ENCODE measurements around the gene FGF2. TPM values are rescaled to one million over a fixed set of nuclear protein-coding genes. Genes with fewer than 3 reads are reported as not detected.
"Not testable (repeated sequence)": the region's sequence is repeated elsewhere in the genome, so short reads cannot be mapped to it uniquely, and the experiment has no call there.

Gene FGF2
- total RNA-seq, 1 donor from 2014 or later: 25.1 TPM

DNA sequence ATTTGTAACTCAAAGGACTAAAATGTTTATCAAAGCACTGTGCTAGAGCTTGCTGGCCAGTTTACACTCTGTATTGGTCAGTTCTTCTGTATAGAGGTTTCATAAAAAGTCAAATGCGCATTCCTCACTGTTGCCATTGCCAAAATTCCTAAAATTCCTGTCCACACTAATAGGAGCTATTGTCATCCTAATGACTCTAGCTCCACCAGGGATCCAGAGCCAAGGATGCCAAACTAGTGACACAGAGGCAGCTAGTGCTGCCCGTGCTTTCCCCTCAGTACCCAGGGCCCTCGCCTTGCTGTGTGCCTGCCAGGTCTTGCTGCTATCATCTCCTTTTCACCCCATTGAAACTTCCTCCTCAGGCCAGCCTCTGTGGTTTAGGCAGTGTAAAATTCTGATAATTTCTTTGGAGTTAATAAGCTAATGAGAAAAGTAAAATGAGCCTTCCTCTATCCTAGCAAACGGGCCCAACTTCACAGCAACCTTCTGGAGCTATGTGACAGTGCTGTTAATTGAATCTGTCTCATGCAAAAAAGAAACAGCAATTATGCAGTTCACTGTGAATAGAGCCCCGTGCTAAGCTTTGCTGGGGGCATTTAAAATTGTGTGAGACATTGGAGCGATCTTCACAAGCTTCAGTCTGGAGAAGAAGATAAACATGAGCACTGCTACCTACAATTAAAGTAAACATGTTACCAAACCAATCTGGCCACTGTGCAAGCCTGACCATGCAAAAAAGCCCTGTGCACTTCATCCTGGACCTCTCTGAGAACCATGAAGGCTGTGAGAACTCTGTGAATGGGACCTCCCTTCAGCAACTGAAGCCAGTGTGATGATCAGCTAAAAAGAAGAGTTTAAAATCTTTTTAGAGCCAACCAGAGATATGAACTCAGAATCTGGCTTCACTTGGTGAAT is 43.1 kb upstream of the FGF2 start:
- Mint-ChIP-seq H3K9me3 (ENCODE audit: low read depth) (peaks cover 3% of the 10 kb centered on the region), H3K4me1 (ENCODE audit: low read depth) (peaks cover 46% of the 10 kb centered on the region), H3K36me3 (ENCODE audit: low read depth) (no peaks in the 10 kb centered on the region), H3K4me3 (ENCODE audit: unreplicated experiment) (peak overlapping the region; percentile 35), H3K27ac (ENCODE audit: unreplicated experiment) (peak overlapping the region; percentile 96), H3K27me3 (ENCODE audit: low read depth) (no peaks in the 10 kb centered on the region)
- TF ChIP-seq, protein P1, sequence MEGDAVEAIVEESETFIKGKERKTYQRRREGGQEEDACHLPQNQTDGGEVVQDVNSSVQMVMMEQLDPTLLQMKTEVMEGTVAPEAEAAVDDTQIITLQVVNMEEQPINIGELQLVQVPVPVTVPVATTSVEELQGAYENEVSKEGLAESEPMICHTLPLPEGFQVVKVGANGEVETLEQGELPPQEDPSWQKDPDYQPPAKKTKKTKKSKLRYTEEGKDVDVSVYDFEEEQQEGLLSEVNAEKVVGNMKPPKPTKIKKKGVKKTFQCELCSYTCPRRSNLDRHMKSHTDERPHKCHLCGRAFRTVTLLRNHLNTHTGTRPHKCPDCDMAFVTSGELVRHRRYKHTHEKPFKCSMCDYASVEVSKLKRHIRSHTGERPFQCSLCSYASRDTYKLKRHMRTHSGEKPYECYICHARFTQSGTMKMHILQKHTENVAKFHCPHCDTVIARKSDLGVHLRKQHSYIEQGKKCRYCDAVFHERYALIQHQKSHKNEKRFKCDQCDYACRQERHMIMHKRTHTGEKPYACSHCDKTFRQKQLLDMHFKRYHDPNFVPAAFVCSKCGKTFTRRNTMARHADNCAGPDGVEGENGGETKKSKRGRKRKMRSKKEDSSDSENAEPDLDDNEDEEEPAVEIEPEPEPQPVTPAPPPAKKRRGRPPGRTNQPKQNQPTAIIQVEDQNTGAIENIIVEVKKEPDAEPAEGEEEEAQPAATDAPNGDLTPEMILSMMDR (IDR thresholded peaks at IDR 0.05): no peak
- DNase-seq (ENCODE audit: low spot score): no peak

DNA sequence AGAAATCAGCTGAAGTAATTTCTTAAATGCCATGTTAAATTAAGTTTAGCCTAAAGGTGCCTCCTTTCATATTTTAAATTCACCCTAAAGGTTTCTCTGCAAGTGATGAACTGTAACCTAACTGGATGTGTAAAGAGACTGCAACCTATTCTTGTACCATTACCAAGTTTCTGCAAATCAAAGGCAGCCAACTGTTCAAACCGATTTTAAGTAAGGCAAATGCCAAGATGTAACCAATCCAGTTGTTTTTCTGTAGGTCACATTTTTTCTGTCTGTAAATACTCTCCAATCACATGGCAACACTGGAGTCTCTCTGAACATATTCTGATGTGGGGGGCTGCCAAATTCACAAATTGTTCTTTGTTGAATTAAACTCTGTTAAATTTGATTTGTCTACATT is 42.4 kb upstream of the FGF2 start:
- no peak for DNase-seq (ENCODE audit: low spot score)
- Mint-ChIP-seq H3K36me3 (ENCODE audit: low read depth) (no peaks in the 10 kb centered on the region), H3K4me1 (ENCODE audit: low read depth) (peaks cover 44% of the 10 kb centered on the region)

DNA sequence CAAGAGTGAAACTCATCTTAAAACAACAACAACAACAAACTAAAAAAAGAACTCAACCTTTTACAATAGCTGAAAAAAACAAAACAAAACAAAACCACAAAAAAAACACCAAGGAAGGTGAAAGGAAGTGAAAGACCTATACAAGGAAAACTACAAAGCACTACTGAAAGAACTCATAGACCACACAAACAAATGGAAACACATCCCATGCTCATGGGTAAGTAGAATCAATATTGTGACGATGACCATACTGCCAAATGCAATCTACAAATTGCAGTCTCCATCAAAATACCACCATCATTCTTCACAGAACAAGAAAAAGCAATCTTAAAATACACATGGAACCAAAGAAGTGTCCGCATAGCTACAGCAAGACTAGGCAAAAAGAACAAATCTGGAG is 41.5 kb upstream of the FGF2 start:
- H3K4me3 Mint-ChIP-seq (ENCODE audit: unreplicated experiment): no peak overlapping the region
- H3K36me3 Mint-ChIP-seq (ENCODE audit: low read depth): no peaks in the 10 kb centered on the region
- peaks cover 2% of the 10 kb centered on the region for H3K9me3 Mint-ChIP-seq (ENCODE audit: low read depth)
- no peaks in the 10 kb centered on the region for H3K27me3 Mint-ChIP-seq (ENCODE audit: low read depth)
- H3K4me1 Mint-ChIP-seq (ENCODE audit: low read depth): peaks cover 44% of the 10 kb centered on the region
- TF ChIP-seq, protein P1 (IDR thresholded peaks at IDR 0.05): no peak
- no peak overlapping the region for H3K27ac Mint-ChIP-seq (ENCODE audit: unreplicated experiment)
- no peak for DNase-seq (ENCODE audit: low spot score)

More for the DNA sequence above, 42.4 kb upstream of the FGF2 start:
- Mint-ChIP-seq H3K4me3 (ENCODE audit: unreplicated experiment) (no peak overlapping the region), H3K27me3 (ENCODE audit: low read depth) (no peaks in the 10 kb centered on the region), H3K9me3 (ENCODE audit: low read depth) (peaks cover 3% of the 10 kb centered on the region), H3K27ac (ENCODE audit: unreplicated experiment) (peak overlapping the region; percentile 96)
- TF ChIP-seq, protein P1 (IDR thresholded peaks at IDR 0.05): no peak

DNA sequence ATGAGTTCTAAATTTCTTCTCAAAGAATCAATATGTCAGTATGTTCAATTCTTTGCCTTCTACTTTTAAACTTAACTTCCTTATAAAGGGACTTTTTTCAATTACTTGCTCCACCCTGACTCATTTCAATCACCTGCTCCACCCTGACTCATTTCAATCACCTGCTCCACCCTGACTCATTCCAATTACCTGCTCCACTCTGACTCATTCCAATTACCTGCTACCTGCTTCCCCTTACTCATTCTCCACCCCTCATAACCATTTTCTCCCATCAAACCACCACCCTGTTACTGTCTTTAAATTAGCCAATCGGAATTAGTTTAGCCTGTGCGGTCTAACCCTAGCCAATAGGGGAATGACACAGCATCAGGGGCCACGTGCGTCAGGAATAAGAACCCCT is 40.3 kb upstream of the FGF2 start:
- H3K9me3 Mint-ChIP-seq (ENCODE audit: low read depth); DNase-seq (ENCODE audit: low spot score); H3K36me3 Mint-ChIP-seq (ENCODE audit: low read depth); H3K27ac Mint-ChIP-seq (ENCODE audit: unreplicated experiment); H3K4me3 Mint-ChIP-seq (ENCODE audit: unreplicated experiment); H3K27me3 Mint-ChIP-seq (ENCODE audit: low read depth): not testable (repeated sequence)
- peaks cover 43% of the 10 kb centered on the region for H3K4me1 Mint-ChIP-seq (ENCODE audit: low read depth)

DNA sequence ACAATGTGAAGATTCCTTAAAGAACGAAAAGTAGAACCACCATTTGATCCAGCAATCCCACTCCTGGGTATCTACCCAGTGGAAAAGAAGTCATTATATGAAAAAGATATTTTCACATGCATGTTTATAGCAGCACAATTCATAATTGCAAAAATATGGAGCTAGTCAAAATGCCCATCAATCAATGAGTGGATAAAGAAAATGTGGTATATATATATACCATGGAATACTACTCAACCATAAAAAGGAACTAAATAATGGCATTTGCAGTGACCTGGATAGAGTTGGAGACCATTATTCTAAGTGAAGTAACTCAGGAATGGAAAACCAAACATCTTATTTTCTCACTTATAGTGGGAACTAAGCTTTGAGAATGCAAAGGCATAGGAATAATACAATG is 39.7 kb upstream of the FGF2 start:
- H3K9me3 Mint-ChIP-seq (ENCODE audit: low read depth); H3K27ac Mint-ChIP-seq (ENCODE audit: unreplicated experiment); DNase-seq (ENCODE audit: low spot score); H3K4me3 Mint-ChIP-seq (ENCODE audit: unreplicated experiment); H3K36me3 Mint-ChIP-seq (ENCODE audit: low read depth); H3K27me3 Mint-ChIP-seq (ENCODE audit: low read depth): not testable (repeated sequence)
- peaks cover 37% of the 10 kb centered on the region for H3K4me1 Mint-ChIP-seq (ENCODE audit: low read depth)

DNA sequence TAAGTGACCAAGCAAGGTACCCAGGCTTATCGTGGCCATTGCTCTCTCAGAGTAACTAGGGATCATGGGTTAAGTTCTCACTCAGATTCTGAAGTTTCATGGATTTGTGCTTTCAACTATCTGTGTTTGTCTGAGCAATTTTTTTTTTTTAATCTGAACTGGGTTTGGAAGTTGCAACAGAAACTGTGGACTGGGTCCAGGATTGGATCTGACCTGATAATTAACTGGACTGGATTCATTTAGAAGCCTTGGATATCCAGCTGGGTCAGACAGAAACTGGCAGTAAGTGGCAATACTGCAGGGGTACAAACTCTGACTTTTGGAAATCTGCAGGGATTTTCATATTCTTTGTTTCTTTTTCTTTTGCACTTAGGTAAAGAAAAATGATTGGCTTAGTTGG is 38.7 kb upstream of the FGF2 start:
- TF ChIP-seq, protein P1 (IDR thresholded peaks at IDR 0.05): no peak
- H3K9me3 Mint-ChIP-seq (ENCODE audit: low read depth): no peaks in the 10 kb centered on the region
- H3K4me3 Mint-ChIP-seq (ENCODE audit: unreplicated experiment): no peak overlapping the region
- H3K4me1 Mint-ChIP-seq (ENCODE audit: low read depth): peaks cover 26% of the 10 kb centered on the region
- H3K36me3 Mint-ChIP-seq (ENCODE audit: low read depth): no peaks in the 10 kb centered on the region
- no peak for DNase-seq (ENCODE audit: low spot score)
- H3K27me3 Mint-ChIP-seq (ENCODE audit: low read depth): no peaks in the 10 kb centered on the region
- H3K27ac Mint-ChIP-seq (ENCODE audit: unreplicated experiment): no peak overlapping the region
